GM23338 (cell line): ENCODE results near the gene TLCD3A. TPM values are rescaled to one million over a fixed set of nuclear protein-coding genes. Genes with fewer than 3 reads are reported as not detected.

Experiments used
- ATAC-seq: fragments of 200-7000 bp; cut with Tn5 transposase; 3 replicates; pipeline ENCODE4 v1.9.1; 2020
- DNase-seq: peaks from one replicate; pipeline ENCODE4 v3.0.0-alpha.2; 2015; ENCODE audit warnings: low spot score
- H2AFZ ChIP-seq: fragments of 200-600 bp; sonication (generic); 2 replicates; pipeline ENCODE4 v1.8.0; 2016; ENCODE audit warnings: antibody characterized with exemption, mild to moderate bottlenecking, moderate library complexity
- H3F3A ChIP-seq: fragments of 200-600 bp; sonication (generic); replicated peaks from 2 replicates; pipeline ENCODE4 v1.8.0; 2017; ENCODE audit warnings: antibody characterized with exemption, mixed run types, low read depth
- H3K27ac ChIP-seq: fragments of 200-600 bp; sonication (generic); 2 replicates; pipeline ENCODE4 v1.6.1; 2016; ENCODE audit warnings: low read depth
- H3K27me3 ChIP-seq: fragments of 200-600 bp; sonication (generic); 2 replicates; pipeline ENCODE4 v1.8.0; 2016; ENCODE audit warnings: mild to moderate bottlenecking, mixed run types, moderate library complexity; ENCODE audit not compliant: insufficient read depth
- H3K36me3 ChIP-seq: fragments of 200-600 bp; sonication (generic); 2 replicates; pipeline ENCODE4 v1.8.0; 2016; ENCODE audit warnings: mild to moderate bottlenecking; ENCODE audit not compliant: insufficient read depth
- H3K4me1 ChIP-seq: fragments of 200-600 bp; sonication (generic); 2 replicates; pipeline ENCODE4 v1.8.0; 2016; ENCODE audit warnings: mild to moderate bottlenecking, moderate library complexity; ENCODE audit not compliant: insufficient read depth
- H3K4me2 ChIP-seq: fragments of 200-600 bp; sonication (generic); 2 replicates; pipeline ENCODE4 v1.7.1; 2017; ENCODE audit warnings: mixed run types
- H3K4me3 ChIP-seq: fragments of 200-600 bp; sonication (generic); 2 replicates; pipeline ENCODE4 v1.6.1; 2016; ENCODE audit warnings: mixed run types
- H3K79me2 ChIP-seq: fragments of 200-600 bp; sonication (generic); replicated peaks from 2 replicates; pipeline ENCODE4 v1.8.0; 2017; ENCODE audit warnings: mild to moderate bottlenecking; ENCODE audit not compliant: insufficient read depth
- H3K9me2 ChIP-seq: fragments of 200-600 bp; sonication (generic); 2 replicates; pipeline ENCODE4 v1.8.0; 2017; ENCODE audit not compliant: insufficient read depth
- H4K20me1 ChIP-seq: fragments of 200-600 bp; sonication (generic); replicated peaks from 2 replicates; pipeline ENCODE4 v1.8.0; 2017; ENCODE audit warnings: mild to moderate bottlenecking; ENCODE audit not compliant: insufficient read depth
- H3K27ac Mint-ChIP-seq: 2 replicates; pipeline ENCODE4 v1.8.0; 2020; ENCODE audit warnings: inconsistent platforms, mild to moderate bottlenecking, moderate library complexity, mixed read lengths
- H3K27me3 Mint-ChIP-seq: 3 replicates; pipeline ENCODE4 v1.8.0; 2022; ENCODE audit warnings: low read depth, mild to moderate bottlenecking, moderate library complexity, mixed read lengths, inconsistent platforms; ENCODE audit not compliant: insufficient read depth, poor library complexity
- H3K36me3 Mint-ChIP-seq: 3 replicates; pipeline ENCODE4 v1.8.0; 2021; ENCODE audit warnings: low read depth, mild to moderate bottlenecking, inconsistent platforms, moderate library complexity, mixed read lengths
- H3K4me1 Mint-ChIP-seq: 3 replicates; pipeline ENCODE4 v1.8.0; 2020; ENCODE audit warnings: mild to moderate bottlenecking, inconsistent platforms, mixed read lengths
- H3K4me3 Mint-ChIP-seq: 3 replicates; pipeline ENCODE4 v1.8.0; 2021; ENCODE audit warnings: moderate library complexity, mild to moderate bottlenecking, inconsistent platforms, mixed read lengths
- H3K9me3 Mint-ChIP-seq: 3 replicates; pipeline ENCODE4 v1.8.0; 2020; ENCODE audit warnings: moderate library complexity, mild to moderate bottlenecking, inconsistent platforms, mixed read lengths
- CREB1 ChIP-seq: fragments of 250-450 bp; sonication (Bioruptor Pico); IDR thresholded peaks from 2 replicates; pipeline ENCODE4 v1.5.0; 2020; ENCODE audit warnings: low read depth, mild to moderate bottlenecking, moderate library complexity
- CTCF ChIP-seq, 2 experiments: fragments of 200-600 bp in 1 of 2; sonication (generic) in 1 of 2; conservative IDR thresholded peaks; 2 replicates each; pipeline versions ENCODE4 v1.5.1 to v1.6.1; 2016 to 2017; ENCODE audit warnings: antibody characterized with exemption in 2 of 2, low read depth in 2 of 2, mild to moderate bottlenecking in 2 of 2, moderate library complexity in 1 of 2
- ETS1 ChIP-seq: IDR thresholded peaks from 2 replicates; pipeline ENCODE4 v1.6.1; 2016; ENCODE audit warnings: antibody characterized with exemption
- EZH2 ChIP-seq: fragments of 200-600 bp; sonication (generic); IDR thresholded peaks from one replicate; pipeline ENCODE4 v1.8.0; 2017; ENCODE audit warnings: antibody characterized with exemption, mild to moderate bottlenecking, low read depth; ENCODE audit not compliant: unreplicated experiment
- EZH2phosphoT487 ChIP-seq: fragments of 200-600 bp; sonication (generic); IDR thresholded peaks from one replicate; pipeline ENCODE4 v1.8.1; 2018; ENCODE audit warnings: antibody characterized with exemption; ENCODE audit not compliant: unreplicated experiment
- JUNB ChIP-seq: IDR thresholded peaks from one replicate; pipeline ENCODE4 v1.6.1; 2016; ENCODE audit warnings: antibody characterized with exemption; ENCODE audit not compliant: unreplicated experiment
- NANOG ChIP-seq: IDR thresholded peaks from 2 replicates; pipeline ENCODE4 v1.6.1; 2016; ENCODE audit warnings: antibody characterized with exemption, borderline replicate concordance
- POLR2AphosphoS5 ChIP-seq: IDR thresholded peaks from 2 replicates; pipeline ENCODE4 v1.6.1; 2016; ENCODE audit warnings: antibody characterized with exemption, low read depth
- REST ChIP-seq: IDR thresholded peaks from one replicate; pipeline ENCODE4 v1.6.1; 2018; ENCODE audit warnings: antibody characterized with exemption; ENCODE audit not compliant: unreplicated experiment
- ZNF114 ChIP-seq: fragments of 250-450 bp; sonication (Bioruptor Pico); IDR thresholded peaks from 2 replicates; pipeline ENCODE4 v1.5.0; 2020; ENCODE audit warnings: mild to moderate bottlenecking, moderate library complexity
- ZNF331 ChIP-seq: fragments of 250-450 bp; sonication (Bioruptor Pico); IDR thresholded peaks from 2 replicates; pipeline ENCODE4 v1.5.0; 2020; ENCODE audit warnings: low read depth, mild to moderate bottlenecking, moderate library complexity
- ZNF462 ChIP-seq: fragments of 250-450 bp; sonication (Bioruptor Pico); IDR thresholded peaks from 2 replicates; pipeline ENCODE4 v1.5.0; 2020; ENCODE audit warnings: mild to moderate bottlenecking, moderate library complexity
- polyA plus RNA-seq: library from polyadenylated mRNA; unstranded; fragments of >200 nt; fragmentation: Nextera tagmentation; extraction: Ambion mirVana; gene quantifications from 2 replicates; pipeline ENCODE4 v1.2.1, GENCODE V29; 2016
- total RNA-seq: library from RNA; depleted of rRNA; stranded (reverse); fragments of >200 nt; shearing (Covaris generic); gene quantifications from 2 replicates; pipeline ENCODE4 v1.2.3, GENCODE V29; 2014

TLCD3A gene
- total and polyA plus RNA-seq, 2 experiments from 2014 or later, result 10.3 to 21.1 TPM

- Histone ChIP-seq H3K27ac (no peak overlapping the region), H3K79me2 (no peaks in the 10 kb centered on the region), H3F3A (no peaks in the 10 kb centered on the region), H4K20me1 (no peaks in the 10 kb centered on the region), H3K4me2 (no peak overlapping the region), H3K9me2 (no peaks in the 10 kb centered on the region), H2AFZ (no peak overlapping the region), H3K4me1 (no peaks in the 10 kb centered on the region), H3K36me3 (no peaks in the 10 kb centered on the region), H3K27me3 (no peaks in the 10 kb centered on the region), H3K4me3 (no peak overlapping the region)
- no peak overlapping the region for H3K27ac Mint-ChIP-seq
- no peak for ATAC-seq
- no peaks in the 10 kb centered on the region; the same call in 2 of the 3 replicates for H3K36me3 Mint-ChIP-seq
- H3K9me3 Mint-ChIP-seq, result no peaks in the 10 kb centered on the region
- DNase-seq, result no peak
- TF ChIP-seq ZNF114 (CRISPR knock-in tag) (no peak), ZNF331 (CRISPR knock-in tag) (no peak), CREB1 (CRISPR knock-in tag) (no peak), REST (no peak), ZNF462 (CRISPR knock-in tag) (no peak), ETS1 (no peak), CTCF (conservative IDR thresholded peaks at IDR 0.05; ENCODE audit: low read depth in 2 of 2) (no peak), POLR2AphosphoS5 (no peak), EZH2phosphoT487 (no peak), EZH2 (no peak), NANOG (no peak), JUNB (no peak)
- no peaks in the 10 kb centered on the region for H3K27me3 Mint-ChIP-seq
- H3K4me1 Mint-ChIP-seq, result peaks cover 15% of the 10 kb centered on the region; the same call in 2 of the 3 replicates
- no peak overlapping the region for H3K4me3 Mint-ChIP-seq
Measured at GRCh38 chr17:683499-684254, 48.7 kb upstream of the TLCD3A start.
